Stimulated activated CD8-positive, alpha-beta memory T cell treated with anti-CD3 and anti-CD28 coated beads, Interleukin-12 subunit alpha, Interleukin-12 subunit beta, amount 100 ng/mL, for 24 hours (primary cell): ENCODE data around the gene SLC22A23.

Source experiments
- DNase-seq: peaks from one replicate; pipeline ENCODE4 v3.0.0-alpha.2; 2020; ENCODE audit errors: extremely low read depth

The SLC22A23 gene

DNA sequence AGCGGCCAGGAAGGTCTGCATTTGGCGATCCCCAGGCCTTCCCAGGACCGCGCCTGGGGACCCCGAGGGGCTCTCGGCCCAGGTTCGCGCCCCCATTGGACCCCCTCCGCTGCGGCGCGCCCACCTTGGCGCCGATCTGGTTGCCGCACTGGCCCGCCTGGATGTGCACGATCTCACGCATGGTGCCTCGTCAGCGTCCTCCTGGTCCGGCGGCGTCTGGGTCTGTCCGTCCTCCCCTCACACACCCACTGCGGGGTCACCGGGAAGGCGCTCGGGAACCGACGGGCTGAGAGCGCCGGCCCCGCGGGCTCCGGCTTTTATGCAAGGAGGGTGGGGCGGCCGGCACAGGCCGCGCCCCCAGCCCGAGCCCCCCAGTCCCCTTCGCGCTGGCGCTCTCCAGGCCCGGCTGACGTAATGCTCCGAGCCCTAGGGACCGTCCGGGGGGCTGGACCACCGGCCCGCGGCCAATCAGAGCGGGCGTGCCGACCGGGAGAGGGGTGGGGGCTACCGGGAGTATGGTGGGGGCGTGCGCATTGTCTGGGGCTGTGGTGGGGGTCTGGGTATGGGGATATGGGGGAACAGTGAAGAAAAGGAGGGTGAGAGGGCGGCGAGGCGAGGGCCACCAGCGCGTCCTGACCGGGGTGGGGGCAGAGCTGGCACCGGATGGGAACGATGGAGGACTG is 229.3 kb downstream of the SLC22A23 start, which contains the start of gene TUBB2B:
TSS of gene TUBB2B (minus strand) at position 291 of the 683 bp plus-strand sequence. CDS start at position 181, 110 bp downstream.
- no peak for DNase-seq

DNA sequence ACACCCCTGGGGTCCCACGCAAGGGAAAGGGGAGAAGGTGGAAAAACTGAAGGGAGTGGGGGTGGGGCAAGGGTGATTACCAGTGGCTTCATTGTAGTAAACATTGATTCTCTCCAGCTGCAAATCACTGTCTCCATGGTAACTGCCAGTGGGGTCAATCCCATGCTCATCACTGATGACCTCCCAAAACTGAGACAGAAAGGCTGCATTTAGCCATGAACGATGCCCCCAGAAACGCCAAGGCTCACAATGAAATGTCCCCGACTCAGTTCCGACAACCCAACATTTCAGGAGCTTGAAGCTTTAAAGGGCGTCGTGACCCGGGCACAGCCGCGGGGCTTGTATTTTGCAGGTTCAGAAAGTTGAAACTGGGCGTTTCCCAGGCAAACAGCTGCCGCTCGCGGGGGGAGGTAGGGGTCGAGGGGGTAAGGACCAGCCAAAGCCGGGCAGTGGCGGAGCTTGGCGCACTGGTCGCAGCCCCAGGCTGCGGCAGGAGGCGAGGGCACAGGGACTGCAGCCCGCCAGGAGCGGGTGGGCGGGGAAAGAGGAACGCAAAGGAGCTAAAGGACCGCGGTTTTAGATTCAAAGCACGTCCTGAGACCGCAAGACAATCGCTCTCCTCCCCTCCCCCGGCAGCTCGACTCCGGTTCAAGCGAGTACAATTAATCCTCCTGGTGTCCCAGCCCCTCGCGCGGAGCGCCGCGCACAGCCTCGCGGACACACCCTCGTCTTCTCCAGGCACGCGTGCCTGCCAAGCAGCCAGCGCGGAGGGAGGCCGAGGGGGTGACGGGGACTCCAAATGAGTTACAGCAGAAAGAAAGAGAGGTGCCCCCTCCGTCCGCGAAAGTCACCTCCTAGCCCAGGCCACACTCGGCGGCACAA is 230.1 kb downstream of the SLC22A23 start:
- DNase-seq: no peak

- no peak for DNase-seq
Observed at GRCh38 chr6:3226042-3226441, 230.8 kb downstream of the SLC22A23 start.

- DNase-seq: no peak
Observed at GRCh38 chr6:3222506-3223038, 234.3 kb downstream of the SLC22A23 start.

DNA sequence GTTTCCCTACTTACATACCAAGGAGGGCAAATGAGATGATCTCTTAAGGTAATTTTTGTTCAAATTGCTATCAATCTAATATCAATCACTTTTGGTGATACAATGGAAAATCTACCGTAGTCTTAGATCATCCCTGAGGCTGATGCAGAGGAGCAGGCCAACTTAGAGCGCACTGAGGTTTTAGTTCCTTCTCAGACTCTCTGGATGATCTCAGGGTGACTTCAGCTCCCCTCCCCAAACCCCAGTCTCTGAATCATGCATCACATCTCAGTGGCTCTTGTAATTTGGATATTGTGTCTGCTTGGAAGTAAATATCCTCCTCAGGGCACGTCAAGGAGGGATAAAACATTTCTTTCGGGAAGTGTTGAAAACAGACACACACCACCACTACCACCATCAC is 235.3 kb downstream of the SLC22A23 start:
- DNase-seq: no peak

DNA sequence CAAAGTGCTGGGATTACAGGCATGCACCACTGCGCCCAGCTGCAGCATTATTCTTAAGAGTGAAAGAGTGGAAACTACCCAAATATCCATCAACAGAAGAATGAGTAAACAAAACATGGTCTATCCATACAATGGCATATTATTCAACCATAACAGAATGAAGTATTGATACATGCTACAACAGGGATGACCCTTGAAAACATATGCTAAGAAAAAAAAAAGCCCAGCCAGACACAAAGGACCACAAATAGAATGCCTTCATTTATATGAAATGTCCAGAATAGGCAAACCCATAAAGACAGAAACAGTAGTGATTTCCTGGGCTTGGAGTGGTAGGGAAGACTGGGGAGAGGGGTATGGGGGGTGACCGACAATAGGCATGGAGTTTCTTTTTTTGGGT is 236.5 kb downstream of the SLC22A23 start:
- DNase-seq: no peak
